ENCODE data around the gene FRMD4A.
"Not testable (repeated sequence)": the region's sequence is repeated elsewhere in the genome, so short reads cannot be mapped to it uniquely, and the experiment has no call there.

FRMD4A gene

GRCh38 chr10:14142606-14143250, 188.0 kb downstream of the FRMD4A start:
- H3K9me3 ChIP-seq (ENCODE audit: control insufficient read depth in 1 of 2, low read length in 2 of 2) = no peaks in the 10 kb centered on the region
- H3K36me3 ChIP-seq (ENCODE audit: control insufficient read depth in 1 of 2, insufficient read depth in 2 of 2, low read length in 2 of 2) = no peaks in the 10 kb centered on the region
- no peaks in the 10 kb centered on the region for H3K4me1 ChIP-seq (ENCODE audit: control insufficient read depth in 1 of 2, insufficient read depth in 2 of 2, low read length in 2 of 2)
- H3K27me3 ChIP-seq (ENCODE audit: low read depth, low read length) = no peaks in the 10 kb centered on the region
- H3K27ac ChIP-seq (ENCODE audit: low read length) = no peak overlapping the region
- H3K4me3 ChIP-seq (ENCODE audit: low read depth in 1 of 2, low read length in 2 of 2) = no peak overlapping the region

GRCh38 chr10:14141283-14141682, 189.4 kb downstream of the FRMD4A start:
- H3K36me3 ChIP-seq (ENCODE audit: control insufficient read depth in 1 of 2, insufficient read depth in 2 of 2, low read length in 2 of 2) = no peaks in the 10 kb centered on the region
- no peaks in the 10 kb centered on the region for H3K27me3 ChIP-seq (ENCODE audit: low read depth, low read length)
- no peaks in the 10 kb centered on the region for H3K4me1 ChIP-seq (ENCODE audit: control insufficient read depth in 1 of 2, insufficient read depth in 2 of 2, low read length in 2 of 2)
- no peak overlapping the region for H3K4me3 ChIP-seq (ENCODE audit: low read depth in 1 of 2, low read length in 2 of 2)
- no peak overlapping the region for H3K27ac ChIP-seq (ENCODE audit: low read length)
- H3K9me3 ChIP-seq (ENCODE audit: control insufficient read depth in 1 of 2, low read length in 2 of 2) = no peaks in the 10 kb centered on the region

- H3K4me3 ChIP-seq (ENCODE audit: low read depth in 1 of 2, low read length in 2 of 2) = no peak overlapping the region
- no peaks in the 10 kb centered on the region for H3K9me3 ChIP-seq (ENCODE audit: control insufficient read depth in 1 of 2, low read length in 2 of 2)
- H3K36me3 ChIP-seq (ENCODE audit: control insufficient read depth in 1 of 2, insufficient read depth in 2 of 2, low read length in 2 of 2) = no peaks in the 10 kb centered on the region
- no peak overlapping the region for H3K27ac ChIP-seq (ENCODE audit: low read length)
- no peaks in the 10 kb centered on the region for H3K27me3 ChIP-seq (ENCODE audit: low read depth, low read length)
- H3K4me1 ChIP-seq (ENCODE audit: control insufficient read depth in 1 of 2, insufficient read depth in 2 of 2, low read length in 2 of 2) = no peaks in the 10 kb centered on the region
Observed at GRCh38 chr10:14137391-14137790, 193.3 kb downstream of the FRMD4A start.

- not testable (repeated sequence) for H3K27me3 ChIP-seq (ENCODE audit: low read depth, low read length); H3K4me1 ChIP-seq (ENCODE audit: control insufficient read depth in 1 of 2, insufficient read depth in 2 of 2, low read length in 2 of 2); H3K36me3 ChIP-seq (ENCODE audit: control insufficient read depth in 1 of 2, insufficient read depth in 2 of 2, low read length in 2 of 2); H3K27ac ChIP-seq (ENCODE audit: low read length); H3K4me3 ChIP-seq (ENCODE audit: low read depth in 1 of 2, low read length in 2 of 2); H3K9me3 ChIP-seq (ENCODE audit: control insufficient read depth in 1 of 2, low read length in 2 of 2)
Observed at GRCh38 chr10:14135196-14135595, 195.5 kb downstream of the FRMD4A start.

GRCh38 chr10:14134275-14134674, 196.4 kb downstream of the FRMD4A start:
- Histone ChIP-seq H3K4me1 (ENCODE audit: control insufficient read depth in 1 of 2, insufficient read depth in 2 of 2, low read length in 2 of 2) (no peaks in the 10 kb centered on the region), H3K36me3 (ENCODE audit: control insufficient read depth in 1 of 2, insufficient read depth in 2 of 2, low read length in 2 of 2) (no peaks in the 10 kb centered on the region), H3K9me3 (ENCODE audit: control insufficient read depth in 1 of 2, low read length in 2 of 2) (no peaks in the 10 kb centered on the region), H3K27ac (ENCODE audit: low read length) (no peak overlapping the region), H3K27me3 (ENCODE audit: low read depth, low read length) (no peaks in the 10 kb centered on the region), H3K4me3 (ENCODE audit: low read depth in 1 of 2, low read length in 2 of 2) (no peak overlapping the region)

GRCh38 chr10:14131261-14131960, 199.3 kb downstream of the FRMD4A start:
- H3K9me3 ChIP-seq (ENCODE audit: control insufficient read depth in 1 of 2, low read length in 2 of 2) = no peaks in the 10 kb centered on the region
- H3K27ac ChIP-seq (ENCODE audit: low read length) = no peak overlapping the region
- H3K36me3 ChIP-seq (ENCODE audit: control insufficient read depth in 1 of 2, insufficient read depth in 2 of 2, low read length in 2 of 2) = no peaks in the 10 kb centered on the region
- no peaks in the 10 kb centered on the region for H3K27me3 ChIP-seq (ENCODE audit: low read depth, low read length)
- H3K4me3 ChIP-seq (ENCODE audit: low read depth in 1 of 2, low read length in 2 of 2) = no peak overlapping the region
- no peaks in the 10 kb centered on the region for H3K4me1 ChIP-seq (ENCODE audit: control insufficient read depth in 1 of 2, insufficient read depth in 2 of 2, low read length in 2 of 2)

GRCh38 chr10:14129770-14130169, 201.0 kb downstream of the FRMD4A start:
- Histone ChIP-seq H3K27ac (ENCODE audit: low read length) (no peak overlapping the region), H3K27me3 (ENCODE audit: low read depth, low read length) (no peaks in the 10 kb centered on the region), H3K9me3 (ENCODE audit: control insufficient read depth in 1 of 2, low read length in 2 of 2) (no peaks in the 10 kb centered on the region), H3K4me1 (ENCODE audit: control insufficient read depth in 1 of 2, insufficient read depth in 2 of 2, low read length in 2 of 2) (no peaks in the 10 kb centered on the region), H3K4me3 (ENCODE audit: low read depth in 1 of 2, low read length in 2 of 2) (no peak overlapping the region), H3K36me3 (ENCODE audit: control insufficient read depth in 1 of 2, insufficient read depth in 2 of 2, low read length in 2 of 2) (no peaks in the 10 kb centered on the region)

GRCh38 chr10:14128519-14128918, 202.2 kb downstream of the FRMD4A start:
- no peak overlapping the region for H3K27ac ChIP-seq (ENCODE audit: low read length)
- no peaks in the 10 kb centered on the region for H3K4me1 ChIP-seq (ENCODE audit: control insufficient read depth in 1 of 2, insufficient read depth in 2 of 2, low read length in 2 of 2)
- H3K36me3 ChIP-seq (ENCODE audit: control insufficient read depth in 1 of 2, insufficient read depth in 2 of 2, low read length in 2 of 2) = no peaks in the 10 kb centered on the region
- H3K9me3 ChIP-seq (ENCODE audit: control insufficient read depth in 1 of 2, low read length in 2 of 2) = no peaks in the 10 kb centered on the region
- no peak overlapping the region for H3K4me3 ChIP-seq (ENCODE audit: low read depth in 1 of 2, low read length in 2 of 2)
- H3K27me3 ChIP-seq (ENCODE audit: low read depth, low read length) = no peaks in the 10 kb centered on the region

- Histone ChIP-seq H3K27me3 (ENCODE audit: low read depth, low read length) (no peaks in the 10 kb centered on the region), H3K9me3 (ENCODE audit: control insufficient read depth in 1 of 2, low read length in 2 of 2) (no peaks in the 10 kb centered on the region), H3K4me3 (ENCODE audit: low read depth in 1 of 2, low read length in 2 of 2) (no peak overlapping the region), H3K27ac (ENCODE audit: low read length) (no peak overlapping the region), H3K4me1 (ENCODE audit: control insufficient read depth in 1 of 2, insufficient read depth in 2 of 2, low read length in 2 of 2) (no peaks in the 10 kb centered on the region), H3K36me3 (ENCODE audit: control insufficient read depth in 1 of 2, insufficient read depth in 2 of 2, low read length in 2 of 2) (no peaks in the 10 kb centered on the region)
Observed at GRCh38 chr10:14126697-14127440, 203.9 kb downstream of the FRMD4A start.

GRCh38 chr10:14125564-14125963, 205.2 kb downstream of the FRMD4A start:
- no peaks in the 10 kb centered on the region for H3K27me3 ChIP-seq (ENCODE audit: low read depth, low read length)
- H3K9me3 ChIP-seq (ENCODE audit: control insufficient read depth in 1 of 2, low read length in 2 of 2) = no peaks in the 10 kb centered on the region
- H3K36me3 ChIP-seq (ENCODE audit: control insufficient read depth in 1 of 2, insufficient read depth in 2 of 2, low read length in 2 of 2) = no peaks in the 10 kb centered on the region
- H3K4me1 ChIP-seq (ENCODE audit: control insufficient read depth in 1 of 2, insufficient read depth in 2 of 2, low read length in 2 of 2) = no peaks in the 10 kb centered on the region
- H3K4me3 ChIP-seq (ENCODE audit: low read depth in 1 of 2, low read length in 2 of 2) = no peak overlapping the region
- no peak overlapping the region for H3K27ac ChIP-seq (ENCODE audit: low read length)

- no peak overlapping the region for H3K4me3 ChIP-seq (ENCODE audit: low read depth in 1 of 2, low read length in 2 of 2)
Observed at GRCh38 chr10:14124941-14125340, 205.8 kb downstream of the FRMD4A start.

More at GRCh38 chr10:14124941-14125340, 205.8 kb downstream of the FRMD4A start:
- Histone ChIP-seq H3K27me3 (ENCODE audit: low read depth, low read length) (no peaks in the 10 kb centered on the region), H3K9me3 (ENCODE audit: control insufficient read depth in 1 of 2, low read length in 2 of 2) (no peaks in the 10 kb centered on the region), H3K27ac (ENCODE audit: low read length) (no peak overlapping the region), H3K4me1 (ENCODE audit: control insufficient read depth in 1 of 2, insufficient read depth in 2 of 2, low read length in 2 of 2) (no peaks in the 10 kb centered on the region), H3K36me3 (ENCODE audit: control insufficient read depth in 1 of 2, insufficient read depth in 2 of 2, low read length in 2 of 2) (no peaks in the 10 kb centered on the region)
